Testis (tissue), 3 donors: ENCODE data around the gene LGALS7. TPM values are rescaled to one million over a fixed set of nuclear protein-coding genes. Genes with fewer than 3 reads are reported as not detected.

Experiments used
- DNase-seq: peaks from one replicate; pipeline ENCODE4 v3.0.0-alpha.2; 2019
- H3K27ac ChIP-seq, 2 donors: fragments of 200-600 bp; sonication (generic); one replicate each; pipeline ENCODE4 v1.5.1; 2019
- H3K27me3 ChIP-seq: fragments of 200-600 bp; sonication (generic); one replicate; pipeline ENCODE4 v1.5.1; 2019
- H3K36me3 ChIP-seq: fragments of 200-600 bp; sonication (generic); one replicate; pipeline ENCODE4 v1.5.1; 2017; ENCODE audit warnings: low read depth; ENCODE audit errors: missing control alignments
- H3K4me1 ChIP-seq: fragments of 200-600 bp; sonication (generic); one replicate; pipeline ENCODE4 v1.5.1; 2019
- H3K4me3 ChIP-seq, 2 donors: fragments of 200-600 bp; sonication (generic); one replicate each; pipeline ENCODE4 v1.5.1; 2017 to 2019
- H3K9me3 ChIP-seq: fragments of 200-600 bp; sonication (generic); one replicate; pipeline ENCODE4 v1.5.1; 2017
- CTCF ChIP-seq, 3 experiments: fragments of 450-650 bp in 2 of 3; fragments of 200-600 bp in 1 of 3; sonication (generic) in 1 of 3; IDR thresholded peaks; one replicate each; pipeline ENCODE4 v1.5.1; 2016 to 2019; ENCODE audit warnings: antibody characterized with exemption in 3 of 3, mild to moderate bottlenecking in 2 of 3, moderate library complexity in 1 of 3
- POLR2A ChIP-seq: fragments of 450-650 bp; IDR thresholded peaks from one replicate; pipeline ENCODE4 v1.6.1; 2017; ENCODE audit warnings: antibody characterized with exemption, mild to moderate bottlenecking, moderate library complexity
- WGBS, 2 donors: methylation state at CpG; one replicate each; pipeline ENCODE4 v1.1.5; 2018; 5-methylcytosine and 5-hydroxymethylcytosine counted together
- intact Hi-C: fragments of 100-400 bp; cut with DNase I; formaldehyde crosslinking; loops from one replicate; pipeline ENCODE4 v1.15.1; 2023; ENCODE audit warnings: low total_unique reads
- polyA plus RNA-seq: library from polyadenylated mRNA; stranded (reverse); fragments of 350-450 nt; fragmentation: Illumina TruSeq; extraction: RNeasy Lipid Tissue Mini Kit (QIAGEN cat#74804); gene quantifications from one replicate; pipeline ENCODE4 v1.2.3, GENCODE V29; 2014; ENCODE audit warnings: low read depth, low replicate concordance; ENCODE audit not compliant: insufficient read depth
- total RNA-seq, 2 donors: library from RNA; depleted of rRNA; stranded (reverse); fragments of >200 nt; gene quantifications; one replicate each; pipeline ENCODE4 v1.2.3, GENCODE V29; 2016

LGALS7 gene
- total and polyA plus RNA-seq, 3 donors from 2014 or later = 4.4 TPM; not detected in 2

DNA sequence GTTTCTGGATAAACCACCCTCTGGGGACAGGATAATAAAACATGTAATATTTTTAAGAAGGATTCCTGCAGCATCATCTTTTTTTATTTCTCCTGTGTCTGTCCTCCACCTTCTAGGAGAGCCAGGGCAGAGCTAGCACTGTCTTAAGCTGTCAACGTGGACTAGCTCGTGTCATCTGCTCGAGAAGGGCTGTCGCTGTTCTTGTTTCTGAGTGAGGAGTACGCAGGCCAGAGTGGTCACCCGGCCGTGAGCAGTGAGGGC is 42.9 kb downstream of the LGALS7 start:
- TF ChIP-seq POLR2A = no peak
- Histone ChIP-seq H3K9me3 (no peaks in the 10 kb centered on the region), H3K27ac (no peak overlapping the region), H3K27me3 (no peaks in the 10 kb centered on the region), H3K36me3 (no peaks in the 10 kb centered on the region), H3K4me1 (peaks cover 27% of the 10 kb centered on the region), H3K4me3 (no peak overlapping the region)
- no peak for DNase-seq
- 90 to 91% methylated on average over 7 of the region's 7 CpGs for WGBS, 2 donors
- intact Hi-C loops = no loop called here

GRCh38 chr19:38729653-38730469 is 43.5 kb downstream of the LGALS7 start:
- intact Hi-C loops = loop anchor here (10.0 kb wide), 1 partner anchor 75 kb away; no protein-coding TSS in a partner anchor
- 75 to 83% methylated on average over 14 to 17 of the region's 17 CpGs for WGBS, 2 donors
- TF ChIP-seq POLR2A = no peak
- peak; percentile 57 to 79 (median 68) for TF ChIP-seq CTCF (IDR thresholded peaks at IDR 0.05)
- peak; percentile 80 for DNase-seq
- Histone ChIP-seq H3K4me3 (no peak overlapping the region), H3K27me3 (no peaks in the 10 kb centered on the region), H3K9me3 (no peaks in the 10 kb centered on the region), H3K27ac (peak overlapping the region in 1 of 2 donors; percentile 50), H3K4me1 (peaks cover 27% of the 10 kb centered on the region), H3K36me3 (no peaks in the 10 kb centered on the region)

DNA sequence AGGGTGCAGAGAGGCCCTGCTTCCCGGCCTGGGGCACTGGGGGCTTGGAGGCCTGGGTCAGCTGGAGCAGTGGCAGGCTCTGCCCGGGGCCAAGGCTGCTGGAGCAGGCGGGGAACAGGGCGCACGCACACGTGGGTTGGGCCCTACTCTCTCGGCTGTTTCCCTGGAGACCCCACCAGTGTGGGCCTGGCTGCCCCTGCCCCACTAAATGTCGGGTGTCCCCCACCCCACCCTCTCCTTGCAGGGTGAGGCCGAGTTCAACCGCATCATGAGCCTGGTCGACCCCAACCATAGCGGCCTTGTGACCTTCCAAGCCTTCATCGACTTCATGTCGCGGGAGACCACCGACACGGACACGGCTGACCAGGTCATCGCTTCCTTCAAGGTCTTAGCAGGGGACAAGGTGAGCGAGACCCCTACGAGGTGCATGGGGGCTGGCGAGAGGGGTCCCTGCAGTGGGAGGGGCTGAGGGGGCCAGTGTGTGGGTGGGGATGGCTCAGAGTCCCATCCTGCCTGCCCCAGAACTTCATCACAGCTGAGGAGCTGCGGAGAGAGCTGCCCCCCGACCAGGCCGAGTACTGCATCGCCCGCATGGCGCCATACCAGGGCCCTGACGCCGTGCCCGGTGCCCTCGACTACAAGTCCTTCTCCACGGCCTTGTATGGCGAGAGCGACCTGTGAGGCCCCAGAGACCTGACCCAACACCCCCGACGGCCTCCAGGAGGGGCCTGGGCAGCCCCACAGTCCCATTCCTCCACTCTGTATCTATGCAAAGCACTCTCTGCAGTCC is 44.4 kb downstream of the LGALS7 start:
- peak; percentile 23 for DNase-seq
- peak overlapping the region; percentile 50 to 55 for H3K27ac ChIP-seq
- peaks cover 32% of the 10 kb centered on the region for H3K4me1 ChIP-seq
- no peaks in the 10 kb centered on the region for H3K36me3 ChIP-seq
- WGBS, 2 donors = 60 to 83% methylated on average over 2 to 37 of the region's 37 CpGs
- no peaks in the 10 kb centered on the region for H3K27me3 ChIP-seq
- H3K9me3 ChIP-seq = no peaks in the 10 kb centered on the region
- H3K4me3 ChIP-seq = no peak overlapping the region
- no peak for TF ChIP-seq CTCF (IDR thresholded peaks at IDR 0.05)
- no peak for TF ChIP-seq POLR2A
- intact Hi-C loops = loop anchor here (10.0 kb wide), 1 partner anchor 74 kb away; no protein-coding TSS in a partner anchor

DNA sequence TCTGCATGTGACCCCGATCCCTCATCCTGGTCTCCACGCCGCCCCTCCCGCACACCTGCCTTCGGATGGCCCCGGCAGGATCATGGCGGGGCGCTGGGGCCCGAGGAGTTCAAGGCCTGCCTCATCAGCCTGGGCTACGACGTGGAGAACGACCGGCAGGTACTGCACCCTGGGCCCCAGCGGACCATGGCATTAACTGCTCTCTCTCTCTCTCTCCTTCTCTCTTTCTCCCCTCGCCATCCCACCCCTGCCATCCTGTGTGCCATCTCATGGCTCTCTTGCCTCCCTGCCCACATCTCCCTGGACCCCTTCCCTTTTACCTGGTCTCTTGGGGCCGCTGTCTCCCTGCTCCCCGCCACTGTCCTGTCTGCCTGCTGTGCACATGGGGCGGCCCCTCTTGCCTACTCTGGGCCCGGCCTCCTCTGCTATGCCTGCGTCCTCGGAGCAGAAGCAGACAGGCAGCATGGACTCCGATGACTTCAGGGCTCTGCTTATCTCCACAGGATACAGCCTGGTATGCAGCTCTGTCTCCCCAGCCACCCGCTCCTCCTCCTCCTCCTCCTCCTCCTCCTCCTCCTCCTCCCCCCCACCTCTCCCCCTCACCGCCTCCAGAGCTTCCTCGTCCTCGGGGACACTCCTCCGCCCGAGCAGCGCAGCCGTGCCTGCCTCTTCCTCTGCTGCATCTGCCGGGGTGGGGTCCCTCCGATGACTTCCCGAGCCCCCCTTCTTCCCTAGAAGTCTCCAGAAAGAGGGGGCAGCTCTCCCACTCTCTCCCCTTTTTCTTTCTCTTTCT is 45.3 kb downstream of the LGALS7 start:
- Histone ChIP-seq H3K4me3 (peak overlapping the region in 1 of 2 donors; percentile 58), H3K27ac (peak overlapping the region; percentile 50 to 76), H3K9me3 (no peaks in the 10 kb centered on the region), H3K27me3 (no peaks in the 10 kb centered on the region), H3K36me3 (no peaks in the 10 kb centered on the region), H3K4me1 (peaks cover 35% of the 10 kb centered on the region)
- WGBS, 2 donors = 58 to 74% methylated on average over 33 of the region's 33 CpGs
- peak; percentile 84 for DNase-seq
- no peak for TF ChIP-seq POLR2A
- intact Hi-C loops = loop anchor here (10.0 kb wide), 1 partner anchor 73 kb away; no protein-coding TSS in a partner anchor

GRCh38 chr19:38727306-38727867 is 45.9 kb downstream of the LGALS7 start:
- no peaks in the 10 kb centered on the region for H3K36me3 ChIP-seq
- WGBS, 2 donors = 79 to 83% methylated on average over 8 to 17 of the region's 17 CpGs
- no peaks in the 10 kb centered on the region for H3K9me3 ChIP-seq
- no peak for DNase-seq
- H3K27me3 ChIP-seq = no peaks in the 10 kb centered on the region
- intact Hi-C loops = loop anchor here (10.0 kb wide), 1 partner anchor 73 kb away; no protein-coding TSS in a partner anchor
- peak overlapping the region; percentile 34 to 76 for H3K27ac ChIP-seq
- H3K4me1 ChIP-seq = peaks cover 37% of the 10 kb centered on the region
- H3K4me3 ChIP-seq = peak overlapping the region in 1 of 2 donors; percentile 58
- TF ChIP-seq POLR2A (no peak), CTCF (IDR thresholded peaks at IDR 0.05) (no peak)
